ENCODE data around the gene AGRN.

AGRN gene

GRCh38 chr1:1039145-1039910, 19.4 kb downstream of the AGRN start:
- DNase-seq = no peak

GRCh38 chr1:1040004-1040991, 20.4 kb downstream of the AGRN start:
- peak; percentile 79 for DNase-seq

GRCh38 chr1:1041092-1041523, 21.2 kb downstream of the AGRN start:
- no peak for DNase-seq

GRCh38 chr1:1041873-1042272, 22.0 kb downstream of the AGRN start:
- no peak for DNase-seq

DNA sequence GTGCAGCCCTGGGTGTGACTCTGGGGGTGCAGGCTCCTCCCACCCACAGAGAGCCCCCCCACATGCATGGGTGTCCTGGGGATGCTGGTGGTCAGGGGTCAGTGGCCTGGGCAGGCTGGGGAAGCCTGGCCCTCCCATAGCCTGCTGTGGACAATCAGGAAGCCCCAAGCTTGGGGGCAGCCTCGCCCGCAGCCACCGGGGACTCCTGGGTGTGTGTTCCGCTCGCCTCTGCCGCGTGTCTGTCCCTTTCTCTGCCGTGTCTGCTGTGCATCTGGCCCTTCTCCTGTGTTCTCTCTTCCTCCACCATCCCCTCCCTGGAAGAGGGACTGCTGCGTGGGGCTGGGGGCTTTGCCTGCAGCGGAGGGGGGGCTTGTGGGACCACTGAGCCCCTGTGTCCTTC, 22.9 kb downstream of the AGRN start:
- no peak for DNase-seq

DNA sequence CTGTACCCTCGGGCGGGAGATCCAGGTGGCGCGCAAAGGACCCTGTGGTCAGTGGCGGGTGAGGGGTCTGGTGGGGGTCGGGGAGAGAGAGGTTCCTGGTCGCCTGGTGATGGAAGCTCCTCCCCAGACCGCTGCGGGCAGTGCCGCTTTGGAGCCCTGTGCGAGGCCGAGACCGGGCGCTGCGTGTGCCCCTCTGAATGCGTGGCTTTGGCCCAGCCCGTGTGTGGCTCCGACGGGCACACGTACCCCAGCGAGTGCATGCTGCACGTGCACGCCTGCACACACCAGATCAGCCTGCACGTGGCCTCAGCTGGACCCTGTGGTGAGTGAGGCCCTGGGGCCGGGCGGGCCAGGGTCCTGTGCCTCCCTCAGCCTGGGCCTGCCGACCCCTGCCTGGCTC, 23.5 kb downstream of the AGRN start:
- DNase-seq = no peak

- no peak for DNase-seq
Observed at GRCh38 chr1:1043921-1044320, 24.0 kb downstream of the AGRN start.

GRCh38 chr1:1044455-1045078, 24.6 kb downstream of the AGRN start:
- DNase-seq = no peak

GRCh38 chr1:1045129-1045528, 25.2 kb downstream of the AGRN start:
- no peak for DNase-seq

- DNase-seq = no peak
Observed at GRCh38 chr1:1046243-1046642, 26.3 kb downstream of the AGRN start.

- no peak for DNase-seq
Observed at GRCh38 chr1:1046767-1047166, 26.8 kb downstream of the AGRN start.

DNA sequence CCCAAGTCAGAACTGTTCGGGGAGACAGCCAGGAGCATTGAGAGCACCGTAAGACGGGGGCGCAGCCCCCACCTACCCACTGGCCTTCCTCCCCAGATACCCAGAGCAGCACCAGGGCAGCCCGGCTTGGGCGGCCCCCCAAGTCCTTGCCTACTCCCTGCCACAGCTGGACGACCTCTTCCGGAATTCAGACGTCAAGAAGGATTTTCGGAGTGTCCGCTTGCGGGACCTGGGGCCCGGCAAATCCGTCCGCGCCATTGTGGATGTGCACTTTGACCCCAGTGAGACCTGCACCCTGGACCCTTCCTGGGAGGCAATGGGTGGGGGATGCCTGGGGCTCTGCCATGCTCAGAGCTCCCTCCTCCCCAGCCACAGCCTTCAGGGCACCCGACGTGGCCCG, 27.5 kb downstream of the AGRN start:
- DNase-seq = no peak

DNA sequence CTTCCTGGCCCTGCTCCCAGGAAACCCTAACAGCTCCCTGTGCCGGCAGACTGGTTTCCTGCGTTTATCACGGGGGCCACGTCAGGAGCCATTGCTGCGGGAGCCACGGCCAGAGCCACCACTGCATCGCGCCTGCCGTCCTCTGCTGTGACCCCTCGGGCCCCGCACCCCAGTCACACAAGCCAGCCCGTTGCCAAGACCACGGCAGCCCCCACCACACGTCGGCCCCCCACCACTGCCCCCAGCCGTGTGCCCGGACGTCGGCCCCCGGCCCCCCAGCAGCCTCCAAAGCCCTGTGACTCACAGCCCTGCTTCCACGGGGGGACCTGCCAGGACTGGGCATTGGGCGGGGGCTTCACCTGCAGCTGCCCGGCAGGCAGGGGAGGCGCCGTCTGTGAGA, 28.0 kb downstream of the AGRN start:
- no peak for DNase-seq

DNA sequence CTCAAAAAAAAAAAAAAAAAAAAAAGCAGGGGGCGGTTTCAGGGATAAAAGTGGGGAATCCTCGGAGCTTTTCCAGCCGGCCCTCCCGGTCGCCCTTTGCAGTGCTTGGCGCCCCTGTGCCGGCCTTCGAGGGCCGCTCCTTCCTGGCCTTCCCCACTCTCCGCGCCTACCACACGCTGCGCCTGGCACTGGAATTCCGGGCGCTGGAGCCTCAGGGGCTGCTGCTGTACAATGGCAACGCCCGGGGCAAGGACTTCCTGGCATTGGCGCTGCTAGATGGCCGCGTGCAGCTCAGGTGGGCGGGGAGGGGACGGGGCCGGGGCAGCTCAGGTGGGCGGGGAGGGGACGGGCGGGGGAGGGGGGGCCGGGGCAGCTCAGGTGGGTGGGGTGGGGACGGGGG, 28.8 kb downstream of the AGRN start:
- DNase-seq = no peak

GRCh38 chr1:1049318-1050165, 29.6 kb downstream of the AGRN start:
- DNase-seq = no peak

DNA sequence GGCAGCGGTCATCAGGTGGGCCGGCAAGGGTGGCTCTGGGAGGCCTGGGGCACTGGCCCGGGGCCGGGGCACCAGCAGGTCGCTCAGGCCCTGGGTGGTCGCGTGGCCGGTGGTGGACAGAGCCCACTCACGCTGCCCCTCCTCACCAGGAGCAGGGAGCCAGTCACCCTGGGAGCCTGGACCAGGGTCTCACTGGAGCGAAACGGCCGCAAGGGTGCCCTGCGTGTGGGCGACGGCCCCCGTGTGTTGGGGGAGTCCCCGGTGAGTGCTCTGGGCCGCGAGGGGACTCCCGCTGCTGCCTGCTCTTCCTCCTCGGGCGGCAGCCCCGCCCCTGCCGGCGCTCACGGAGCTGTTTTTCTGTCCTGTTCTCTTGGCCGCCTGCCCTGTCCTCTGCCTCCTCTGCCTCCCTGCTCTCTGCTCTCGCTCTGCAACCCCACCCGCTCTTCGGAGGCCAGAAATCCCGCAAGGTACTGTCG, 30.7 kb downstream of the AGRN start:
- DNase-seq = no peak

DNA sequence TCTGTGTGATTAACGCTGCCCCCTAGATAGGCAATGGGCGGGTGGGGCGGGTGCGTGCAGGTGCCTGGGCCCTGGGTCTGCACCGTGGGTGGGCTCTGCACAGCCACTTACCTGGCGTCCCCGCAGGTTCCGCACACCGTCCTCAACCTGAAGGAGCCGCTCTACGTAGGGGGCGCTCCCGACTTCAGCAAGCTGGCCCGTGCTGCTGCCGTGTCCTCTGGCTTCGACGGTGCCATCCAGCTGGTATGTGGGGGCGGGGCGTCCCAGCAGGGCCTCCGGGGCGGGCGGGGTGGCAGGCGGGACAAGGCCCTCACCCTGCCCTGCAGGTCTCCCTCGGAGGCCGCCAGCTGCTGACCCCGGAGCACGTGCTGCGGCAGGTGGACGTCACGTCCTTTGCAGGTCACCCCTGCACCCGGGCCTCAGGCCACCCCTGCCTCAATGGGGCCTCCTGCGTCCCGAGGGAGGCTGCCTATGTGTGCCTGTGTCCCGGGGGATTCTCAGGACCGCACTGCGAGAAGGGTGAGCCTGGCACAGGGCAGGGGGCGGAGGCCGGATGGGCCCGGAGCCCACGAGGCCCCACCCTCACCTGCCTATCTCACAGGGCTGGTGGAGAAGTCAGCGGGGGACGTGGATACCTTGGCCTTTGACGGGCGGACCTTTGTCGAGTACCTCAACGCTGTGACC, 31.3 kb downstream of the AGRN start:
- DNase-seq = no peak

DNA sequence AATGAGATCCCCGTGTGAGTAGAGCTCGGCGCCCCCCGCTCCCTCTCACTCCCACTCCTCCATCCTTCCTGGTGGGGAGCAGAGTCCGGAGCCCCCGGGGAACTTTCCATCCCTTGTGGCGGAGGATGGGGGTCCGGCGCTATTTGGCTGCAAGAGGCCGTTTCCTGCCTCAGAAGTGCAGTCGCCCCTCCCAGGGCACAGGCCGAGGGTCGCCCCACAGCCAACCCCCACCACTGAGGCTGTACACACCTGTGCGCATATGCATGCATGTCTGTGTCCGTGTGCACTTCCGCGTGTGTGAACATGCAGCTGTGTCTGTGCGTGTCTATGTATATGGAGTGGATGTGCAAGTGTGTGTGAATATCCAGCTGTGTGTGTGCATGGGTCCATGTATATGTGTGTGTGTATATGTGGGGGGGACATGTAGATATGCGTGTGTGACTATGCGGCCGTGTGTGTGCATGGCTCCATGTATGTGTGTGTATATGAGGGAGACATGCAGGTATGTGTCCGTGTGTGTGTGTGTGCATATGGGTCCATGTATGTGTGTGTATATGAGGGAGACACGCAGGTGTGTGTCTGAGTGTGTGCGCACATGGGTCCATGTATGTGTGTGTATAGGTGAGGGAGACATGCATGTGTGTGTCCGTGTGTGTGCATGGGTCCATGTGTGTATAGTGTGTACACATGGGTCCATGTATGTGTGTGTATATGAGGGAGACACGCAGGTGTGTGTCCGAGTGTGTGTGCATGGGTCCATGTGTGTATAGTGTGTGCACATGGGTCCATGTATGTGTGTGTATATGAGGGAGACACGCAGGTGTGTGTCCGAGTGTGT, 32.3 kb downstream of the AGRN start:
- no peak for DNase-seq

- DNase-seq = no peak
Observed at GRCh38 chr1:1053022-1053421, 33.1 kb downstream of the AGRN start.

GRCh38 chr1:1053682-1054081, 33.8 kb downstream of the AGRN start:
- no peak for DNase-seq
